Measurements from ENCODE around the gene PLCG2.

DNA sequence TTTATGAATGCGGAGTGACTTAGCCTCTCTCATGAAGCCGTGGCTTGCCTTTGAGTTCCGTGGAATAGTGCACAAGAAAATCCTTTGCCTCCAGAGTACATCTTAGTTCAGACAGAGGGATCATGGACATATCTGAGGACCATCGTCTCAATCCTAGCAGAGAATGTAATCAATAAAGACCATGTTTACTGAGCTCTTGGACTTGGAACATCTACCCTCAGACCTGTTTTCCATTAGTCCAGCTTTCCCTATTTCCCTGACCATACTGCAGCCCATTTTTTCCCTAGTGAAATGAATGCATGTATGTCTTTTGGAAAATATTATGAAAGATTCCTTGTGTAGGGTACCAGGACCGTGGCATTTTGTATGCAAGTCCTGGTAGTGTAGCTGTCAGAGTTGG lies 90.2 kb downstream of the PLCG2 start:
- TF ChIP-seq, protein P1, sequence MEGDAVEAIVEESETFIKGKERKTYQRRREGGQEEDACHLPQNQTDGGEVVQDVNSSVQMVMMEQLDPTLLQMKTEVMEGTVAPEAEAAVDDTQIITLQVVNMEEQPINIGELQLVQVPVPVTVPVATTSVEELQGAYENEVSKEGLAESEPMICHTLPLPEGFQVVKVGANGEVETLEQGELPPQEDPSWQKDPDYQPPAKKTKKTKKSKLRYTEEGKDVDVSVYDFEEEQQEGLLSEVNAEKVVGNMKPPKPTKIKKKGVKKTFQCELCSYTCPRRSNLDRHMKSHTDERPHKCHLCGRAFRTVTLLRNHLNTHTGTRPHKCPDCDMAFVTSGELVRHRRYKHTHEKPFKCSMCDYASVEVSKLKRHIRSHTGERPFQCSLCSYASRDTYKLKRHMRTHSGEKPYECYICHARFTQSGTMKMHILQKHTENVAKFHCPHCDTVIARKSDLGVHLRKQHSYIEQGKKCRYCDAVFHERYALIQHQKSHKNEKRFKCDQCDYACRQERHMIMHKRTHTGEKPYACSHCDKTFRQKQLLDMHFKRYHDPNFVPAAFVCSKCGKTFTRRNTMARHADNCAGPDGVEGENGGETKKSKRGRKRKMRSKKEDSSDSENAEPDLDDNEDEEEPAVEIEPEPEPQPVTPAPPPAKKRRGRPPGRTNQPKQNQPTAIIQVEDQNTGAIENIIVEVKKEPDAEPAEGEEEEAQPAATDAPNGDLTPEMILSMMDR (IDR thresholded peaks at IDR 0.05): no peak
- TF ChIP-seq POLR2AphosphoS5 (IDR thresholded peaks at IDR 0.05): no peak
